Mesodermal cell (in vitro differentiated cells): ENCODE measurements around the gene CRYBB1.

Experiments used
- H3K27ac ChIP-seq: 2 replicates; pipeline ENCODE4 v1.7.0; 2013; ENCODE audit warnings: mild to moderate bottlenecking, low read depth, low read length, moderate library complexity; ENCODE audit not compliant: severe bottlenecking
- H3K36me3 ChIP-seq: 2 replicates; pipeline ENCODE4 v1.7.1; 2013; ENCODE audit warnings: mild to moderate bottlenecking, low read length, moderate library complexity; ENCODE audit not compliant: control insufficient read depth, insufficient read depth
- H3K4me1 ChIP-seq: one replicate; pipeline ENCODE4 v1.7.1; 2013; ENCODE audit warnings: mild to moderate bottlenecking, low read length; ENCODE audit not compliant: insufficient read depth, control insufficient read depth, poor library complexity, severe bottlenecking
- H3K4me3 ChIP-seq: 2 replicates; pipeline ENCODE4 v1.7.0; 2013; ENCODE audit warnings: low read length, control low read depth, mild to moderate bottlenecking; ENCODE audit not compliant: insufficient read depth, poor library complexity, severe bottlenecking; ENCODE audit errors: extremely low read depth
- H3K9me3 ChIP-seq: 2 replicates; pipeline ENCODE4 v1.7.1; 2013; ENCODE audit warnings: mild to moderate bottlenecking, low read length, moderate library complexity; ENCODE audit not compliant: control insufficient read depth
- WGBS, 2 experiments: methylation state at CpG; one replicate each; pipeline ENCODE4 v1.1.5; 2013; ENCODE audit warnings: missing lambda C conversion rate in 2 of 2; ENCODE audit not compliant: insufficient coverage in 2 of 2; 5-methylcytosine and 5-hydroxymethylcytosine counted together

Gene CRYBB1

GRCh38 chr22:26553056-26553752 is 64.6 kb downstream of the CRYBB1 start:
- peak overlapping the region; percentile 87 for H3K27ac ChIP-seq
- peaks cover 30% of the 10 kb centered on the region for H3K4me1 ChIP-seq
- H3K9me3 ChIP-seq = no peaks in the 10 kb centered on the region
- H3K4me3 ChIP-seq = no peak overlapping the region
- 52 to 75% methylated on average over 3 to 4 of the region's 7 CpGs for WGBS, 2 experiments
- peaks cover 6% of the 10 kb centered on the region for H3K36me3 ChIP-seq

- WGBS, 2 experiments = 53 to 57% methylated on average over 8 of the region's 10 CpGs
- Histone ChIP-seq H3K4me3 (no peak overlapping the region), H3K9me3 (no peaks in the 10 kb centered on the region), H3K4me1 (peaks cover 29% of the 10 kb centered on the region), H3K27ac (peak overlapping the region; percentile 30), H3K36me3 (peaks cover 4% of the 10 kb centered on the region)
These were observed 65.4 kb downstream of the CRYBB1 start for GRCh38 chr22:26552466-26552865.

GRCh38 chr22:26551568-26551967 is 66.3 kb downstream of the CRYBB1 start:
- Histone ChIP-seq H3K27ac (peak overlapping the region; percentile 81), H3K9me3 (no peaks in the 10 kb centered on the region), H3K4me3 (no peak overlapping the region), H3K4me1 (peaks cover 28% of the 10 kb centered on the region), H3K36me3 (peaks cover 7% of the 10 kb centered on the region)
- 100% methylated on average over 1 of the region's 2 CpGs; no CpG with 5 or more reads in 1 of the 2 experiments for WGBS, 2 experiments

GRCh38 chr22:26550498-26551033 is 67.3 kb downstream of the CRYBB1 start:
- 68 to 75% methylated on average over 4 to 6 of the region's 8 CpGs for WGBS, 2 experiments
- H3K4me1 ChIP-seq = peaks cover 26% of the 10 kb centered on the region
- H3K27ac ChIP-seq = peak overlapping the region; percentile 81
- no peaks in the 10 kb centered on the region for H3K9me3 ChIP-seq
- H3K36me3 ChIP-seq = peaks cover 13% of the 10 kb centered on the region
- H3K4me3 ChIP-seq = no peak overlapping the region

- WGBS, 2 experiments = 83 to 93% methylated on average over 1 to 2 of the region's 4 CpGs
- peak overlapping the region; percentile 81 for H3K27ac ChIP-seq
- peaks cover 15% of the 10 kb centered on the region for H3K36me3 ChIP-seq
- no peaks in the 10 kb centered on the region for H3K9me3 ChIP-seq
- H3K4me3 ChIP-seq = no peak overlapping the region
- H3K4me1 ChIP-seq = peaks cover 26% of the 10 kb centered on the region
These were observed 67.8 kb downstream of the CRYBB1 start for GRCh38 chr22:26549902-26550497.
